Raji (cell line): ENCODE measurements around the gene LRTM1.

Experiments
- POLR2A ChIP-seq: IDR thresholded peaks from 2 replicates; pipeline ENCODE4 v1.6.1; 2011; ENCODE audit warnings: low read depth, low read length, control low read depth; ENCODE audit not compliant: insufficient read depth

Gene LRTM1

DNA sequence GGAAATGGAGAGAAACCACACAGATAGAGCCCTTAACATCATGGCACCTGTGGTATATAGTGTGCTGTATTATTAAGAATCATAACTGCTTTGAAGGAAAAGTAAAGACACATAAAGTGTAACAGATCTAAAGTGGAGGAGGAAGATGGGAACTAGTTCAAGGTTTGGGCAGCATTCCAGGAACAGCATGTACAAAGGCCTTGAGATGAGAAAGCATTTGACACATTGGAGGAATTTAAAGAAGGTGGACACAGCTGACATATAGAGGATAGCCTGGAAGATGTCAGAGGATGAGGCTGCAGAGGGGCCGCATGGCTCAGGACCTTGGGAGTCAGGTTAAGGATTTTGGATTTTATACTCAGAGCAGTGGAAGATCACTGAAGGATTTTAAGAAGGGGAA, 39.0 kb downstream of the LRTM1 start:
- no peak for TF ChIP-seq POLR2A

DNA sequence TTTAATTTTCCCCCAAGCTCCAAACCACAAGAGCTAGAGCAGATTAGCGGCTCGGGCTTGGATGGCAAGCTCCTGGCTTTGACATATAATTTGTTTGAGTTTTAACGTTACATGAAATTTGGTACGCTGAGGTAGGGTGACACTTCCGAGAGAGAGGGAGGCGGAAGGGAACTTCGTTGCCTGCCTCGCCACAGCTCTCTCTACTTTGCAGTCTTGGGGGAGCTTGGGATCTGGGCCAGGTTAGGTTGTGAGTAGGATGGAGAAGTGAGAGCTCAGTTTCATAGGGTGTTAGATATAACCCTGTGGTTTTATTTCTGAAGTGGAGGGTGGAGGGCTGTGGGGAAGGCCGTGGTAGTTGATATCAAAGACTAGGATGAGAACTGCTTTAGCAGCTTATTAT, 39.7 kb downstream of the LRTM1 start:
- no peak for TF ChIP-seq POLR2A

DNA sequence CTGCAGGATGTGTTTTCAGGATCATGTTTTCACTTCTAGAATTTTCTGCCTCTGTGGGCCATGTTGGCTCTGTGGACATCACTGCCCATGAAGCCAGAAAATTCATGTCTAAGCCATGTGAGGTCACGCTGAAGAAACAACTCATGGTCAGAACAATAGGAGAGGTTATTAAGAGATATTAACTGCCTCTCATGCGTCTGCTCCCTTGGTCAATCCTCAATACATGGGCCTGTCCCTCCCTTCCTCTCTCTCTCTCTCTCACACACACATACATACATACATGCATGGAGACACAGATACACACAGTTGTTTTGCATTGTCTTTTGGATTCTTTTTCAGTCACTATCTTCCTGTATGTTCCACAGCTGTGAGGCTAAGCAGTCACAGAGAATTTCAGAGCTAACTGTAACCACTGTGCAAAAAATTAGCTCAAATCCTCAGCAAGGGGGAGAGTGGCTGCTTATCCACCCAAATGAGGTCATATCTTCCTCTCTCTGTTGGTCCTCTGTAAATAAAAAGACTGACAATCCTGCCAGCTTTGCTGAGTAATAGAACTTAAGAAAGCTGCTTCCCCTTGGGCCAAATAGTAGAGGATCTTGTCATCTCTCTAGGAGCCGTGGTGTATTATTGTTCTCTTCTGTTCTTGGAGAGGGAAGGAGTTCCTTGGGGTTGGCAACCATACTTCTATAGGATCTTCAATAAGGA, 45.6 kb downstream of the LRTM1 start:
- TF ChIP-seq POLR2A: no peak

DNA sequence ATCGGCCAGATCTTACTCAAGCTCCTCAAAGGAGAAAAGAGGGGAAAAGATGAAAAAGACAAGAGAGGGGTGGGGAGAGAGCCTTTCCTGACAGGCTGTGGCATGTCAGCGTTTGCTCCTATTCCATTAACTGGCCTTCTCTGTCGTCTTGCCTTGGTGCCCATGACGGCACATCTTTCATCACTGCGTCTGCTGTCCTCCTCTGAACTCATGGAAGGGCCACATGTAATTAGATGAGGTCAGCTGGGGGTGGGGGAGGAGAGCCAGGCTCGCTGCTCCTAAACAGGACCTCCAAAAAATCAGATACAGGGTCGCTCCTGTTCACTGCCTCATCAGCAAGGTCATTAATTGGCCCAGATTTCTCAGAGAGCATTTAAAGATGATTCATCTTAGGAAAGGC, 49.7 kb downstream of the LRTM1 start:
- no peak for TF ChIP-seq POLR2A

DNA sequence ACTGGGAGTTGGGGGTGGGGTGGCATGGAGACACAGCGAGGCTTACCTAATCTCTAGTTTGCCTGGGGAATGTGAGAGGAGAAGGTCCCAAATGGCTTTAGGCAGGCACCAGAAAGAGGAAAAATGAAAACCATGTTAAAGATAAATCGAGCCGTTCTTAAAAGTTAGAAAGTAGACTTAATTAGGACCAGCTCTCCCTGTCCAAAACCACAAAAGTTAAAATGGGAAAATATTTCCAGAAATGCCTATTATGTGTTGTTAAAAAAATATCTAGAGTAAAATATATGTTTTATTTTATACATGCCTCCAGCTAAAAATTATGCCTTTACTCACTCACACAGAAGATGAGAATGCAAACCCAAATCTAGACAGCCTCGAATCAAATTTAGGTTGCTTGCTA, 50.1 kb downstream of the LRTM1 start:
- TF ChIP-seq POLR2A: no peak

DNA sequence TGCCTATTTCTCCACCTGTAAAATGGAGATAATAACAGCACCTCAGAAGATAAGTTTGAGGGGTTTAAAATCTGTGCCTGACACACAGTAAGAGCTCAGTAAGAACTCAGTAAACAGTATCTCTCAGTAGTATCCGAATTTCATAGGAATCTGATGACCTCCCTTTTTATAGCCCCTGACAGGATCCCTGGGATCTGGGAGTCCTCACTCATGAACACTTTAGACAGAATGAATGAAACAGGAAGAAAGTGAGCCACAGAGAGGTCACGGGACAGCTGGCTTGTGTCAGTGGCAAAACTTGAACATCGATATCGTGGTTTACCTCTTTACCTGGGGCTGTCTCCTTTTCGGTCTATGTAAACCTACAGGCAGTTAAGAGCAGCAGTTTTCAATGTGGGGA, 51.2 kb downstream of the LRTM1 start:
- TF ChIP-seq POLR2A: no peak

DNA sequence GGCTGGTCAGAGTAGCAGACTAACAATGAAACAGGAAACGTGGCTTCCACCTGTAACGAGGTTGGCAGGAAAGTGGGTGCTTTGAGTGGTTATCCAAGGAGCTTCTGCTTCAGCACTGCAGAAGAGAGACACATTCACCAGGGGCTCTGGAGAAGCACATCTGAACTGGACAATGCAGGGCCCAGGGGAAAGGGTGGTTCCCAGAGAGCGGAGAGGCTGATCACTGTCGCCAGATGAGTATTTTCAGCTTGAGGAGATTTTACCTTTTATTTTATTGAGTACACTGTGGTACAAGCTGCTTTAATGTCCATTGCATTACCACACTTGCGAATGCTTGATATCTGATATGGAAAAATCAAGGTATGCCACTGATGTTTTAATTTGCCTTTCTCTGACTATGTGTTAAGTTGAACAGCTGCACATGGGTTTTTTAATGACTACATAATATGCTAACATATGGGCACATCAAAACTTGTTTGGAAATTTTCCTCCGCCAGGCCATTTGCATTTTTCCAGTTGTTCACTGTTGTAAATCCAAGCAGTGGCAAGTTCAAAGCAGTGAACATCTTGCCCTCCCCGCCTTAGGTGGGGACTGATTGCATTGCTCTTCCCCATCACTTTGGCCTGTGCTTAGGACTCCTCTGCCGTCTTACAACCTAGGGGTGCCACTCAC, 52.1 kb downstream of the LRTM1 start:
- no peak for TF ChIP-seq POLR2A

DNA sequence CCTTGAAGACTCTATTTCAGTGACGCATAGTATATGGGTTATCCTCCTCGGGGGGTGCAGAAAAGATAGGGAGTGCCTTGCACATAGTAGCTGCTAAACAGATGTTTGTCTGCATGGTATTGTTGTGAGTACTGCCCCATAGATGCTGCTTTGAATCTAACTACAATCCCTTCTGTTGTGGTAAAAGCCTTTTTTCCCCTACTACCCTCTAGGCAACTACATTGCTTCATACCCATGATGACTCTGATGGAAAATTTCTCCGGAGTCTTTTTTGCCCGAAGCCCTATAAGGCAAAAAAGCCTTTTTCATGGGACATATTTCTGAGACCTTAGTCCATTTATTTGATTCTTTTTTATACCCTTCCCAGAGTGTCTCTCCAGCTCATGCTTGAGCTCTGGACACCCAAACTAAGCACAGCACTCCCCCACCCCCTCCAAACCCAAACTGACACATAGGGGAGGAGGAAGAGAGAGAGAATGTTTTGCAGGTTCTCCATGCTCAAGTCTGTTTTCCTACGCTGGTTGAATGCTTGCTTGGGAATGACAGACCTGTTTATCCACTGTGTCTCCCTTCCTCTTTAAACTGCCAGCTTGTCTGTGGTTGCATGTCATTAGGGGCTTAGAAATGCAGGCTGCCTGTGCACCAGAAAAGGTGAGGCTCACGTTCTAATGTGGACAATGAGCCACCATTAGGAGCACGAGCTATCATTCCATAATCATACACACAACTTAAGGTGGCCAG, 52.9 kb downstream of the LRTM1 start:
- TF ChIP-seq POLR2A: no peak

DNA sequence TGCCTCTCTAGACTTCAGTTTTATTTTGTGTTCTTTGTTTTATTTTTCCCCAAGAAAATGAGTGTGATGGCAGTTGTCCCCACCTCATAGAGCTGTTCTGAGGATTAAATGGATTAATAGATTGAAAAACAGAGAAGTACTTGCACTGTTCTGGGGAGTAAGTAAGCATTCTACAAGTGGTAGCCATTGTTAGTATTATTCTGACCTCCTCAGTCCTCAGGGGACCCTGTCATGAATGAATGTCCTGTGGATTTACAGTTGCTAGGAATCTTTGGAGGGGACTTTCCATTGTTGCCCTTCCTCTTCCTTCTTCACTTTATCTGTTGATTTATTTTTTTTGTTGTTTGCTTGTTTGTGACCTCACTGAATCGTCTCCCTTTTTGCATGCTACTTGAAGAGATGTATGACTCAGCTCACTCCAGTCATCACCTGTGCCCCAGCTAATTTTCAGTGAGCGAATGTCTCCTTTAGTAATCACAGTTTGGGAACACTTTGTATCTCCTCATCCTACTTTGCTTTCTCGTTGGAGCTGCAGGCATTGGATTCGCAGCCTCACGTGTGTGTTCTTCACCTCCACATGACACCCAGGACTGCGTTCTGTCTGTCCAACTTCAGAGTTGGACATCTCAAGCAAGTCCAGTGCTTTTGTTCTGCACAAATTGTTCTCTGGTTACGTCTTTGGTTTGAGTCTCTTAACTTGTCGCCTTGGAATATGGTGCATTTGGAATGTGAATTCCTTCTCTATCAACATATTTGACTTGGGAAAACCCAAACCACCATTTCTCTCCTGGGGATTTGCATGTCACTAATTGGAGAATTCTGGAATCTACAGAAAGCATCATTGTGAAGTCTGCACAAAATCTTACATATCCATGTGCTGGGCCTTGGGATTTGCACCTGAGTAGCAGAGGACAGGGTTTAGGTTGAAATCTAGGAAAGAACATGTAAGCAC, 54.5 kb downstream of the LRTM1 start:
- TF ChIP-seq POLR2A: no peak

DNA sequence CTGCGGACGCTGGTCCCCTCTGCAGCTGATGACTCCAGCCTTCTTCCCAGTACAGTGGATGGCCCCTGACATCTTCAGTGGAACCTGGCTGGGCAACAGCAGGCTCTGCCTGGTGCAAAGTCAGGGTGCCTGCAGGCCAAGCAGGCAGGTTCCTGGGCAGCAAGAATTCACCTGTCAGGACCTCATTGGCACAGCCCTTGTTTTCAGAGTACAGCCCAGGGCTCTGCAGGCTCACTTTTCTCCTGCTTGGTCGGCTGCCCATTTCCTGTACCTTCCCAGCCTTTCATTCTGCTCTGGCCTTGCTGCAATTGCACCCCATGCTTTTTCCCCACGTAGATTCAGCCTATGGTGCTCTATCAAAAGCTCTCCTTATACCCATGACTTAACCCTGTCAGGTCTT, 56.0 kb downstream of the LRTM1 start:
- no peak for TF ChIP-seq POLR2A

DNA sequence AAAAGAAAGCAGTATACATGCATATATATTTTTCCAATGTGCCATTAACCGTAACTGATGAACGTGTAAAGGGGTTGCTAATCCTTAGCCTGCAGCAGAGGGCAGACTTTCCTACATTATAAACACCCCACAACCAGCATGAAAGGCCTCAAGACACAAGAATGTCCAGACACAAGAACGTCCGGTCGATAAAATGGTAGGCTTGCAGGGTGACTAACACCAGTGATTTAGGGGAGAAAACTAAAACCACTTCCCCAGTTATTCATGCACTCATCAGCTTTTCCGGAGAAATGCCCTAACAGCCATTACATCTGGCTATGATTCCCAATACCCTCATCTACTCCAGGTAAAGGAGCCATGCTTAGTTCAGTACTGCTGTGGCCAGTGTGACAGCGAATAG, 57.4 kb downstream of the LRTM1 start:
- no peak for TF ChIP-seq POLR2A
